ENCODE data around the gene LUC7L. TPM values are rescaled to one million over a fixed set of nuclear protein-coding genes. Genes with fewer than 3 reads are reported as not detected.
A peak's percentile ranks its signal among the peaks of the same experiment; 100 is the strongest.
"Not testable (repeated sequence)": the region's sequence is repeated elsewhere in the genome, so short reads cannot be mapped to it uniquely, and the experiment has no call there.

LUC7L gene
- total RNA-seq, 1 donor from 2014 or later, result 23.3 TPM

DNA sequence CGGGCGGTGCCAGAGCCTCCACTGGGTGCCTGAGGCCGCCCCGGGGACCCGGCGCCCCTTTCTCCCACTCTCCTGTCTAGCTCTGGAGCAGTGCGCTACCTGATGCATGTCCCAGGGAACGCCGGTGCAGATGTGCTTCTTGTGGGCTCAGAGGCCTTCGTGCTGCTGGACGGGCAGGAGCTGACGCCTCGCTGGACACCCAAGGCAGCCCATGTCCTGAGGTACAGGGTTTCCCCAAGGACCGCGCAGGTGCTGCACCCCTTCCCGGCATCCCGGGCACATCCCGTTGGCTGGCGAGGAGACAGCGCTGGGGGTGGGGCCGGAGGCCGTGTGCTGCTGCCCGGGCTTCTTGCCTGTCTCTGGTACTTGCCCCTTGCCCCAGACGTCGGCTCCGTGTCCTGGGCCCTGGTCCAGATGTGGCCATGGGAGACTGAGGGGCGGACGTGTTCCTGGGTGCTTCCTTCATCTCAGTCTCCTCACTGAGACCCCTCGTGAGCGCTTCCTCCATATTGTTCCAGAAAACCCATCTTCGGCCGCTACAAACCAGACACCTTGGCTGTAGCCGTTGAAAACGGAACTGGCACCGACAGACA, 34.0 kb upstream of the LUC7L start:
- no peak for ATAC-seq

DNA sequence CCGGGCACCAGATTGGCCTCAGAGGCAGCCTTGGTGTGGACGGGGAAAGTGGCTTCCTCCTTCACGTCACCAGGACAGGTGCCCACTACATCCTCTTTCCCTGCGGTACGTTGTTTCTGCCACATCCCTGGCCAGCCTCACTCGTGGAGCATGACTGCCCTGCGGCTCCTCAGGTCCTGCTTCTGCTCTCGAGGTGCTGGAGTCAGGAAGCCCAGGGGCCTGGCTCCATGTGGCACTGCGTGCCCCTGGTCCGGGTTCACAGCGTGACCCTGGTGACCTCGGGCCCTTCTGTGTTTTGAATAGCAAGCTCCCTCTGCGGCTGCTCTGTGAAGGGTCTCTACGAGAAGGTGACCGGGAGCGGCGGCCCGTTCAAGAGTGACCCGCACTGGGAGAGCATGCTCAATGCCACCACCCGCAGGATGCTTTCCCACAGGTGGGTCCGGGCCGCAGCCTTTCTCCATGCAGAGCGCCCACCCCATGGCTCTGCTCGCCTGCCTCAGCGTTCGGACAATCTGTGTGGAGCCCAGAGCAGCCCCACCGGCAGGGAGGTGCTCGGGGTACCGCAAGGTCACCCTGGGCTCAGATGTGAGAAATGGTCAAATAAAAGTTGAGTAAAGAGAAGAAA, 33.0 kb upstream of the LUC7L start:
- ATAC-seq, result no peak

DNA sequence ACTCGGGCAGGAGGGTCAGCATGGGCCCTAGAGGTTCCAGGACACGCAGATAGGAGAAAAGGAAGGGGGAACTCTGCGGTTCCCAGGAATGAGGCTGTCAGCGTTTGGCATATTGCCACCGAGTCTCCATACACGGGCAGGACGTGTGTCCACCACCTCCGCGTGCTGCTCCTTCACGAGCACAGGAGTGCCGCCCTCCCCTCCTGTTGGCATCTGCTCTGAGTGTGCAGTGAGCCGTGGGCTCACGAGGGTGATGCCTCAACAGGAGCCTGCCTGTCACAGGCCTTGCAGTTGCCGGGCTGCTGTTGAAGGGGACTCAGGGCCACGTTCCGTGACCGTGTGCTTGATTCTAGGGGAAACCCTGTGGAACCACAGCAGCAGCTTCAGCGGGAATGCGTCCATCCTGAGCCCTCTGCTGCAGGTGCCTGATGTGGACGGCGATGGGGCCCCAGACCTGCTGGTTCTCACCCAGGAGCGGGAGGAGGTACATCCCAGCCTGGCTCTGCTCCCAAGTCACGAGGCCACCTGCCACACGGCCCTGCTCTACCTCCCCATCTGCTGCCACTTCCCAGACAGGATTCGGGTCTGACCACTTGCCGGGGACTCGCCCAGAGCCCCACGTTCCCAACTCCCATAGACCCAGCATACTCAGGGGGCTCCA, 31.9 kb upstream of the LUC7L start:
- no peak for ATAC-seq

- no peak for ATAC-seq
These were observed 31.1 kb upstream of the LUC7L start for GRCh38 chr16:260326-260725.

DNA sequence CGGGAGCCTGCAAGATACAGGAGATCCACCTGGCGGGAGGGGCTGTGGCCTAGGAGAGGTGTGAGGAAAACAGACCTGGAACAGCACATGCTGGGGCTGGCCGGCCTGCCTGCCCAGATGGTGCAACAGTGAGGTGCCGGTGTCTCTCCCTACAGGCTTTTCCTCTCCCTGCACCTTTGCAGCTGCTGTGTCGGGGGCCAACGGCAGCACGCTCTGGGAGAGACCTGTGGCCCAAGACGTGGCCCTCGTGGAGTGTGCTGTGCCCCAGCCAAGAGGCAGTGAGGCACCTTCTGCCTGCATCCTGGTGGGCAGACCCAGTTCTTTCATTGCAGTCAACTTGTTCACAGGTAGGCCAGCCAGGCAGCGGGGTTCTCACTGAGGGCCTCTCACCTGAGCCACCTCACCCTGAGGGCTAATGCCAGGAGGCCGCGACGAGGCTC, 30.6 kb upstream of the LUC7L start:
- no peak for ATAC-seq

DNA sequence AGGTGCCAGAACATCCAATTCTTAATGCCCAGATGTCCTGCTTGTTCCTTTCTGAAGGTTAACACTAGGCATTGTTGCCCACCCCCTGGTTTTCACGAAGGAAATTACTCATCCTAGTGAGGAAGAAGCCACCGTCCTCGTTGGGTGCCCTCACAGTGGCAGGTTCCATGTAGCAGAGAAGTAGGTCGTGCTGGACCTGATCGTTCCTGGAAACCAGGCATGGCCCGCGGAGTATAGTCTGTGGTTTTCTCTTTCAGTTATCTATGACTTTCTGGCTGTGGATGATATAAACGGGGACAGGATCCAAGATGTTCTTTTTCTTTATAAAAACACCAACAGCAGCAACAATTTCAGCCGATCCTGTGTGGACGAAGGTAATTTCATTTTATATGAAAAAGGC, 30.0 kb upstream of the LUC7L start:
- no peak for ATAC-seq

- not testable (repeated sequence) for ATAC-seq
These were observed 28.8 kb upstream of the LUC7L start for GRCh38 chr16:258091-258490.

DNA sequence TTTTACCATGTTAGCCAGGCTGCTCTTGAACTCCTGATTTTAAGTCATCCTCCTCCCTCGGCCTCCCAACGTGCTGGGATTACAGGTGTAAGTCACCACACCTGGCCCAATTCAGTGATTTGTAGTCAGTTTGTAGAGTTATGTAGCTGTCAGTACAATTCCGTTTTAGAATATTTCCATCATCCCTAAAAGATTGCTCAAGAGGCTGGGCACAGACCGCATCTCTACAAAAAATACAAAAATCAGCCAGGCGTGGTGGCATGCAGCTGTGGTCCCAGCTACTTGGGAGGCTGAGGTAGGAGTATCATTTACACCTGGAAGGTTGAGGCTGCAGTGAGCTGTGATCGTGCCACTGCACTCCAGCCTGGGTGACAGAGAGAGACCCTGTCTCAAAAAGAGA, 25.9 kb upstream of the LUC7L start:
- no peak for ATAC-seq

- ATAC-seq, result no peak
These were observed 25.2 kb upstream of the LUC7L start for GRCh38 chr16:254461-254860.

GRCh38 chr16:253833-254232, 24.6 kb upstream of the LUC7L start:
- no peak for ATAC-seq

- no peak for ATAC-seq
These were observed 23.4 kb upstream of the LUC7L start for GRCh38 chr16:252366-253337.

GRCh38 chr16:249431-249830, 20.2 kb upstream of the LUC7L start:
- ATAC-seq, result no peak

- no peak for ATAC-seq
These were observed 17.8 kb upstream of the LUC7L start for GRCh38 chr16:247027-247426.

GRCh38 chr16:245105-245504, 15.9 kb upstream of the LUC7L start:
- ATAC-seq, result no peak

- ATAC-seq, result no peak
These were observed 14.1 kb upstream of the LUC7L start for GRCh38 chr16:243348-243747.

DNA sequence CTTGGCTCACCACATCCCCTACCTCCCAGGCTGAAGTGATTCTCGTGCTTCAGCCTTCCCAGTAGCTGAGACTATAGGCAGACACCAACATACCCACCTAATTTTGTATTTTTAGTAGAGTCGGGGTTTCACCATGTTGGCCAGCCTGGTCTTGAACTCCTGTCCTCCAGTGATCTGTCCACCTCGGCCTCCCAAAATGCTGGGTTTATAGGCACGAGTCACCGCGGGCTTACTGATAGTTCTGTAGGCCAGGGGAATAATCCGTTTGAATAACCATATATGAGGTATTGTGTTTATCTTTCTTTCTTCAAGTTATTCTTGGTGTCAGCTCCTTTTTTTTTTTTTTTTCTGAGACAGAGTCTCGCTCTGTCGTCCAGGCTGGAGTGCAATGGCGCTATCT, 13.0 kb upstream of the LUC7L start:
- no peak for ATAC-seq

GRCh38 chr16:240559-240958, 11.3 kb upstream of the LUC7L start:
- no peak for ATAC-seq

DNA sequence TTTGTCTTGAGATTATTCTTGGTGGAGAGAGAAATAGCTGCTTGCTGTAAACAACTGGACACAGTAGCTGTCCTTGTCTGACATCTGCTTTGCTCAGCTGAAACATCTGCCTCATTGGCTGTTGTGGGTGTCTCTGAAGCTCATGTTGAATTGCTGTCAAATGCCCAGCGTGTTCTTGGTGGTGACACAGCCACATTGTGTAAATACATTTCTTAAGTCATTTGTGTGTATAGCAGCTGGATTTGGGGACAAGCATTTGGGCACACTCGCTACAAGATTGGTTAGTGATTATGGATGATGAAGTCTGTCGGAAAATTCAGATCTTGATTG, 10.7 kb upstream of the LUC7L start:
- no peak for ATAC-seq

GRCh38 chr16:234468-235305, 5.4 kb upstream of the LUC7L start, which contains the start of gene FAM234A:
Gene FAM234A (plus strand): TSS chr16:234821. CDS start chr16:254414, 19,593 bp downstream.
- peak; percentile 98 for ATAC-seq

DNA sequence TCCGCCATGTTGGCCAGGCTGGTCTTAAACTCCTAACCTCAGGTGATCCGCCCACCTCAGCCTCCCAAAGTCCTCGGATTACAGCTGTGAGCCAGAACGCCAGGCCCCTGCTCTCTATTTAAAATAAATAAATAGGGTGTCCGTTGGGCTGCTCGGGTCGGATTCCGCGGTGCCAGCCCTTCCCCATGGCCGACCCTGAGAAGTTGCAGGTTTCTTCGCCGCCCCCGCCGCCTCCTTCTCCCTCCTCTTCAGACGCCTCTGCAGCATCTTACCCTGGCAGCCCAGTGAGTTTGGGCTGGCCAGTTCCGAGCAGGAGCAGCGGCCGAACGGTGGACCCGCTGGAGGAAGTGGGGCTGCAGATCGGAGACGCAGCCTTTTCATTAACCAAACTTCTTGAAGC, 1.7 kb upstream of the LUC7L start:
- ATAC-seq, result no peak

- ATAC-seq, result not testable (repeated sequence)
These were observed 1.1 kb upstream of the LUC7L start for GRCh38 chr16:230351-230750.

DNA sequence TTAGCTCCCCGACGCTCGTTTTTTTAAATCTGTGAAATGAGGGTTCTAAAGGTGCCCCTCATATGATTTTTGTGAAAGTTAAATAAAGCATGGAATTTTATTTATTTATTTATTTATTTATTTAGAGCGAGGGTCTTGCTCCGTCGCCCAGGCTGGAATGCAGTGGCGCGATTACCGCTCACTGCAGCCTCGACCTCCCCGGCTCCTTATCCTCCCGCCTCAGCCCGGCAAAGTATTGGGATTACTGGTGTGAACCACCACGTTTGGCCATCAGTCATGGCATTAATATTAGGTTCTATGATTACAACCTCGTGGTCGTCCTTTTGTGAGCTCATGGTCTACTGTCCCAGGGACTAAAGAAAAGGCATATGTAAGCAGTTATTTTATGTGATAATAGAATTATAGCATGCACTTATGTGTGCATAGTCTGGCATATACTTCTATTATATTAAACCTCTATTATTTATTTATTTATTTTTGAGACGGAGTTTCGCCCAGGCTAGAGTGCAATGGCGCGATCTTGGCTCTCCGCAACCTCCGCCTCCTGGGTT, 557 bp upstream of the LUC7L start:
- no peak for ATAC-seq
